Stimulated activated CD4-positive, alpha-beta T cell treated with anti-CD3 and anti-CD28 coated beads, Interleukin-12 subunit alpha, Interleukin-12 subunit beta, amount 100 ng/mL, for 24 hours (primary cell): ENCODE data around the gene PIAS2.
"Not testable (repeated sequence)": the region's sequence is repeated elsewhere in the genome, so short reads cannot be mapped to it uniquely, and the experiment has no call there.

Experiments
- DNase-seq, 2 experiments: peaks; one replicate each; pipeline ENCODE4 v3.0.0-alpha.2; 2020; ENCODE audit warnings: low read depth in 2 of 2

PIAS2 gene

GRCh38 chr18:46903406-46903805, 13.9 kb downstream of the PIAS2 start:
- no peak for DNase-seq

DNA sequence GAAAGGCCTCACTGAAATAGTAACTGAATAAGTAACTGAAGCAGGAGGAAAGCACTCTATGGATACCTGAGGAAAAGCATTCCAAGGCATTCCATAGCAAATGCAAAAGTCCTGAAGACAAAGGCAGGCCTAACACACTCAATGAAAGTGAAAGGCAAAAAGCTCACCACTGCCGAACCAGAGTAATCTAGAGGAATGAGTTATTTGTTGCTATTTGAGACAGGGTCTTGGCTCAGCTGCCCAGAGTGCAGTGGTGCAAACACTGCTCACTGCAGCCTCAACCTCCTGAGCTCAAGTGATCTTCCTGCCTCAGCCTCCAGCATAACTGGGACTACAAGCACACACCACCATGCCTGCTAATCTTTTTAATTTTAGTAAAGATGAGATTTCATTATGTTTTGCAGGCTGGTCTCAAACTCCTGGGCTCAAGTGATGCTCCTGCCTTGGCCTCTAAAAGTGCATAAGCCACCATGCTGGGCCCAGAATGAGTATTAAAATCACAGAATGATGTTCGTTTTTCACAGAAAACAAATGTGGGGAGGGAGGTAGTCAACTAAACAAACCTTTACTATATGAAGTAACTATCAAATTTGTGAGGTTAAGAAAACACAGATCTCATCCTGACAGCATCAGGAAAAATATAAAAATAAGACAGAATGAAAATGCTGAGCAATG, 17.9 kb downstream of the PIAS2 start:
- no peak for DNase-seq

DNA sequence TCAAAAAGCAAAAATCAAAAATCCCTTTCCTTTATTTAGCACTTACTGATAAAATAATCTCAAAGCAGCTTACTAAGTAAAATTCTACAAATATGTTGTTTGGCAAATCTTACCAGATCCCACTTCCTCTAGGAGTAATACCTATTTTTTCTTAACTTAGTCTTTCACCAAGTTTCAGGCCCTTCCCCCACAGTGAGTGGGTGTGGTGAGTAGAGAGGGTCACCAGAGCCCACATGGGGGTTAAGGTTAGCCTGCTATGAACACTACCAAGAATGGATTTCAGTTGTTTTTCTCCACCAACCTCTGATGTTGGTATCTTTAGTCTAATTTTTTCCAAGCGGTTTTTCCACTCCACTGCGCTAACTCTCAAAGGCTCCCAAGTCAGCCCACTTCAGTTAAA, 23.2 kb downstream of the PIAS2 start:
- DNase-seq = no peak

DNA sequence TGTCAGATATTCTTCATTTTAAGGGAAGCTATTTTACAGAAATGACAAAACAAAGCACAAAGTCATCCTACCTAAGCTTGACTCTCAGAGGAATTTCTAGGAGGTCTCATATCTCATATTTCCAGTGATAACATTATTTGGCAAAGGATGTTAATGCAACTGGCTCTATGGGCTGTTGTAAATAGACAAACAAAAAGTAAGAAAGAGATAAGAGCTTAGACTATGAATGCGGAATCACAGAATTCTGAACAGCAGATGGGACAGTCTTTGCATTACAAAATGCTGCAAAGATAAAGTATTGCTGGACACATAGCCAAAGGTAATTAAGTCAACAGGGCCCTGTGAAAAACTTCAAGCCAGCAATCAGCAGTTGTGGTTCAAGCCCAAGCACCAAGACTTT, 23.9 kb downstream of the PIAS2 start:
- no peak for DNase-seq

- DNase-seq = no peak
These were observed 24.5 kb downstream of the PIAS2 start for GRCh38 chr18:46892842-46893241.

DNA sequence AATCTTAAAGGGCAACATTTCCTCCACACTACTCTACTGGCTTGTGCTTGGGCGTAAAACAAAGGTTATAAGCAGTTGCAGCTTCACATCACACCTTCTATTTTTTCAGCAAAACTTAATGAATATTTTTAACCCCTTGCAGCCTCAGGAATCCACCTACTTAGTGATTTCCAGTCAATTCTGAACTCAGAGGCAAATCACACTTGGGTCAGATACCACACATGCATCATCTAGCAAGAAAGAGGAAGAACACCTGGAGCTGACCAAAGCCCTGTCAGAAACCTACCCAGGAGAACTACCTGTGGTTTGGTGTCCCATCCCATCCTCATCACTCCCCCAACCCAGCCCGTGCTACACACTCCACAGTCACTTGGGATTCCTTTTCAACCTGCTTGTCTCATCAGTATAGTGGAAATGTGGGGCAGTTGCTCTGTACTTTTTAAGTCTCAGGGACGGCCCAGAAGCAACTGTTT, 25.5 kb downstream of the PIAS2 start:
- no peak for DNase-seq

DNA sequence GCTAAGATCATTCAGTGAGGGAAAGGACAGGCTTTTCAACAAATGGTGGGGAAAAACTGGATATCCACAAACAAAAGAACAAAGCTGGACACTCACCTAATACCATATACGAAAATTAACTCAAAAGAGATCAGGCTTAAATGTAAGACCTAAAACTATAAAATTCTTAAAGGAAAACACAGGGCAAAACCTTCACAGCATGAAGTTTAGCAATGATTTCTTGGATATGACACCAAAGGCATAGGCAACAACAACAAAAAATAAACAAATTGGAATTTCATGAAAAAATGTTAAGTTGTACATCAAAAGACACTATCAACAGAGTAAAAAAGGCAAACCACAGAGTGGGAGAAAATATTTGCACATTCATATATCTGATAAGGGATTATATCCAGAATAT, 28.3 kb downstream of the PIAS2 start:
- no peak for DNase-seq

DNA sequence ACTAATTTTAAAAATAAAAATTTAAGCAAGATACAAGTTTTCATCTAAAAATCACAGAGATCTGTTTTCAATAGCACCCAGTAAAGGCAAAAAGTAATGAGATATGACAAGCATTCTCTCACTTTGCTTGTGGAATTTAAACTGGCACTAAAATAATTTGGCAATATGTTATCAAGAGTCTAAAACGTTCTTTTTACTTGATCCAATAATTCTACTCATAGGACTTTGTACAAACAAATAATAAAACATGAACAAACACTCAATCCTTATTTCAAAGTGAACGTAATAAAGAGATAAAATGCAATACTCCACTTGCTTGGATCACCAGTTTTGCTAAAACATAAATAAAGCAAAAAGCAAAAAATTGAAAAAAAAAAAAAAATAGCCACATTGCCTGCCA, 30.4 kb downstream of the PIAS2 start:
- DNase-seq = no peak

DNA sequence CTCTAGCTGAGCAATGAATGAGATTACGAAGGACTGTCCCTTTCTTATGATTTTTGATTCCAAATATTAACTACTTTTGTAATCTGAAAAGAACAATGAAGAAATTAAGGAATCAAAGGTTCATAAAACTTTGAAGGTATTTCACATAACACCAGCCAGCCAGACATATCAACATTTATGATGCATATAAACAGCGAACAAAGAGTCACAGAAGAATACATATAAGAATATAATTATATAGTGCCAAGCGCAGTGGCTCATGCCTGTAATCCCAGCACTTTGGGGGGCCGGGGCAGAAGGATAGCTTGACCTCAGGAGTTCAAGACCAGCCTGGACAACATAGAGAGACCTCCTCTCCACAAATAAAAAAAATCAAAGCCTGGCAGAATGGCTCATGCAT, 34.1 kb downstream of the PIAS2 start:
- DNase-seq = no peak

GRCh38 chr18:46877329-46877987, 39.8 kb downstream of the PIAS2 start:
- no peak for DNase-seq

- DNase-seq = no peak
These were observed 49.0 kb downstream of the PIAS2 start for GRCh38 chr18:46868169-46868921.

DNA sequence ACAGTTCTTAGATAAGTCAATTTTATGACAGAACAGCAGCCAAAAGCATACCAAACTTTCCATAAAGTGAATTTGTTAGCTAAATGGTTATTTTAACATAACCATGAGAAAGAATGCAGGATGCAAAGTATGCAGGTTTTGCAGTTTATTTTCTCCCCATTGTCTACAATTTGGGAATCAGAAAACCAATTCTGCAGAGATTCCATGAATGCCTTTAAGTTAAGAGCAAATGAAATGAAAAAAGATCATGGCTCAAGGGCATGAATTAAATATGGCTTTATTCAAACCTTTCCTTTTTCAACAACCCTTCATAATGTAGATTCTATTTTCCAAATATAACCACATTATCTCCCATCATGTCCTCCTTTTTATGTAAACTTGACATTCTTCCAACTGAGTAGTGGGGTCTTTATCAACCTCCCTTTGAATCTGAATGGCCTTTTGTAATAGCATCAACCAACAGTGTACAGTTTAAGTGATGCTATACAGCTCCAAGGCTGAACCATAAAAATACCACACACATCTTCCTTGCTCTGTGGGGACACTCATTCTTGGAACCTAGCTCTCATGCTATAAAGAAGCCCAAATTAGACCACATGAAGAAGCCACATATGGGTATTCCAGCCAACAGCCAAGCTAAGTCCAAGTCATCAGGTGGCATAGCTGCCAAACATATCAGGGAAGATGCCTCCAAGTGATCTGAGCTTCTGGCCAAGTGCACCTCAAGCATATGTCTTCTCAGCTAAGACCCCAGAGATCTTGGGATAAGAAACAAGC, 49.8 kb downstream of the PIAS2 start:
- DNase-seq = no peak

- DNase-seq = no peak
These were observed 50.8 kb downstream of the PIAS2 start for GRCh38 chr18:46866523-46866922.

GRCh38 chr18:46865245-46865644, 52.1 kb downstream of the PIAS2 start:
- DNase-seq = not testable (repeated sequence)

DNA sequence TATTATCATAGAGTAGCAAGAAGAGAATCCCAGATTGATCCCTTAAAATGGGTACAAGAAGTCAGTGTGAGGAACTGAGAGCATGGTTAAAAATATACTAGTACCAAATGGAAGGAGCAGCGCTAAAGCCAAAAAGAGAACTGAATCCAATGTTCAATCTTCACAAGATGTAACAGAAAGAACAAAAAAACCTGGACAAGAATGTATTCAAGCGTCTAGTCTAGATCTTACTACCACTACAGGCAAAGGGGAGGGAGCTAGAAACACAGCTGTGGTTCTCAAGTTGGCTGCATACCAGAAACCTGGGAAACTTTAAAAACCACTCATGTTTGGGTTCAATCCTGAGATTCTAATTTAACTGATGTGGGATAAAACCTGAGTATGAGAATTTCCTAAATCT, 57.5 kb downstream of the PIAS2 start:
- no peak for DNase-seq

GRCh38 chr18:46858290-46858689, 59.0 kb downstream of the PIAS2 start:
- no peak for DNase-seq

DNA sequence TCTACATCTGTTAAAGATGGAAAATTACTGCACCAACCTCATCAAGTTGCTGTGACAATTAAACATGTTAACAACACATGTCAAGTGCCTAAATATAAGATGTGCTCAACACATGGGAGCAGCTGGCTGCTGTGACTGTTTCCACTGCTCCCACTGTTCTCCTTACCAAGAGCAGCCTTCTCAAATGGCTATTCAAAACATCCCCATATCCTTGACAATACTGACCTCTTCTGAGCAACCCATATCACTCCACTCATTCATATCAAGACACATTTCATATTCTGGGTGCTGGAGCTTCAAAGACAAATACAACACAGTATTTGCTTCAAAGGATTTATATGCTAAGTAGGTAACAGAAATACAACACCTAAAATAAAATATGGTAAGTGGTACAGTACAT, 60.3 kb downstream of the PIAS2 start:
- no peak for DNase-seq

GRCh38 chr18:46849007-46849406, 68.3 kb downstream of the PIAS2 start:
- no peak for DNase-seq

DNA sequence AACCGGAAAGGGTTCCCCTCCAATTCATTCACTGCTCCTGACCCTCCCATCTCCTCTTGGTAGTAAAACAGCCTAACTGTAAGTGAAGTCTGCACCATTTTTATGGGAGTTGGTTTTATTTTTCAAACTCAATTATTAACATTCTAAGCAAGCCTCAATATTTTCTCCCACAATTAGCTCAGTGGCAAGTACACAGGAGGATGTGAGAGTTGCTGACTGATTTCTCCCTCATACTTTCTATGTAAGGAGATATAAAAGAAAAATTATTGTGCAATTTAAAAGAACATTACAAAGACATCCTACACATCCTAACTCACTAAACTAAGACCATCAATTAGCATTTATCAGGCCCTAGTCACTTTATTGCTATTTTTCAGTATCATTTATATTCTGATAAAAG, 73.9 kb downstream of the PIAS2 start:
- no peak for DNase-seq

GRCh38 chr18:46842583-46842982, 74.7 kb downstream of the PIAS2 start:
- DNase-seq = no peak

DNA sequence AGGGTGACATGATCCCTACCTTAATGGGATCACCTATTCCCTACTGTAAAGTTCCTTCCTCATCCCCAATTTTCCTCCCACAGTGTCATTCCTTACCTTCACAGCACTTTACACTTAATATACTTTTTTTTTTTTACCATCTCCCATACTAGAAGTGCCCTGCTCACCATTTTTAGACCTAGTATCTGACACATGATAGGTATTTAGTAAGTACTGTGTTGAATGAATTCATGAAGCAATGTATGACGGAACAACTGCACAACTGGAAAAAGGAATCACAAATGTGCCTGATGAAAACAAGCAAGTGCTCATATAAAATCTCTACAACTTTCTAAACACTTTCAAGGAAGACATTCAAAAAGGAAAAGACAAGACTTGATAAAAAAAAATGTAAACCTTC, 83.4 kb downstream of the PIAS2 start:
- no peak for DNase-seq

- DNase-seq = no peak
These were observed 84.5 kb downstream of the PIAS2 start for GRCh38 chr18:46832849-46833248.
